Subcutaneous adipose tissue (tissue), 4 donors: ENCODE measurements around the gene PGAP1. TPM values are rescaled to one million over a fixed set of nuclear protein-coding genes. Genes with fewer than 3 reads are reported as not detected.

Experiments
- CTCF ChIP-seq: fragments of 450-650 bp; IDR thresholded peaks from one replicate; pipeline ENCODE4 v1.5.1; 2016; ENCODE audit warnings: low read depth, mild to moderate bottlenecking, control low read depth, antibody characterized with exemption, moderate library complexity
- total RNA-seq, 4 donors: library from RNA; depleted of rRNA; stranded (reverse); fragments of >200 nt; gene quantifications; one replicate each; pipeline ENCODE4 v1.1.0, GENCODE V29; 2016

PGAP1 gene
- total RNA-seq = 10 to 100 TPM in 2 of 4 donors, 1 to 10 TPM in 2; 6.6 to 17.0 (median 9.8) TPM

GRCh38 chr2:196926562-196927375, at the start of gene PGAP1:
PGAP1 (minus strand) TSS chr2:196926707; CDS start chr2:196926616, 91 bp downstream.
- no peak for TF ChIP-seq CTCF

GRCh38 chr2:196974970-196975369, 48.5 kb upstream of the PGAP1 start:
- TF ChIP-seq CTCF = no peak

- no peak for TF ChIP-seq CTCF
These were observed 45.2 kb upstream of the PGAP1 start for GRCh38 chr2:196971574-196972279.

GRCh38 chr2:196970099-196970498, 43.6 kb upstream of the PGAP1 start:
- TF ChIP-seq CTCF = no peak

- no peak for TF ChIP-seq CTCF
These were observed 42.0 kb upstream of the PGAP1 start for GRCh38 chr2:196968516-196968915.

GRCh38 chr2:196967775-196968174, 41.3 kb upstream of the PGAP1 start:
- no peak for TF ChIP-seq CTCF

GRCh38 chr2:196967116-196967515, 40.6 kb upstream of the PGAP1 start:
- TF ChIP-seq CTCF = no peak
